GM23338 (cell line): ENCODE measurements around the gene SCYGR2. TPM values are rescaled to one million over a fixed set of nuclear protein-coding genes. Genes with fewer than 3 reads are reported as not detected.

Experiments
- ATAC-seq: fragments of 200-7000 bp; cut with Tn5 transposase; 3 replicates; pipeline ENCODE4 v1.9.1; 2020
- DNase-seq: peaks from one replicate; pipeline ENCODE4 v3.0.0-alpha.2; 2015; ENCODE audit warnings: low spot score
- H2AFZ ChIP-seq: fragments of 200-600 bp; sonication (generic); 2 replicates; pipeline ENCODE4 v1.8.0; 2016; ENCODE audit warnings: antibody characterized with exemption, mild to moderate bottlenecking, moderate library complexity
- H3F3A ChIP-seq: fragments of 200-600 bp; sonication (generic); replicated peaks from 2 replicates; pipeline ENCODE4 v1.8.0; 2017; ENCODE audit warnings: antibody characterized with exemption, mixed run types, low read depth
- H3K27ac ChIP-seq: fragments of 200-600 bp; sonication (generic); 2 replicates; pipeline ENCODE4 v1.6.1; 2016; ENCODE audit warnings: low read depth
- H3K27me3 ChIP-seq: fragments of 200-600 bp; sonication (generic); 2 replicates; pipeline ENCODE4 v1.8.0; 2016; ENCODE audit warnings: mild to moderate bottlenecking, mixed run types, moderate library complexity; ENCODE audit not compliant: insufficient read depth
- H3K36me3 ChIP-seq: fragments of 200-600 bp; sonication (generic); 2 replicates; pipeline ENCODE4 v1.8.0; 2016; ENCODE audit warnings: mild to moderate bottlenecking; ENCODE audit not compliant: insufficient read depth
- H3K4me1 ChIP-seq: fragments of 200-600 bp; sonication (generic); 2 replicates; pipeline ENCODE4 v1.8.0; 2016; ENCODE audit warnings: mild to moderate bottlenecking, moderate library complexity; ENCODE audit not compliant: insufficient read depth
- H3K4me2 ChIP-seq: fragments of 200-600 bp; sonication (generic); 2 replicates; pipeline ENCODE4 v1.7.1; 2017; ENCODE audit warnings: mixed run types
- H3K4me3 ChIP-seq: fragments of 200-600 bp; sonication (generic); 2 replicates; pipeline ENCODE4 v1.6.1; 2016; ENCODE audit warnings: mixed run types
- H3K79me2 ChIP-seq: fragments of 200-600 bp; sonication (generic); replicated peaks from 2 replicates; pipeline ENCODE4 v1.8.0; 2017; ENCODE audit warnings: mild to moderate bottlenecking; ENCODE audit not compliant: insufficient read depth
- H3K9me2 ChIP-seq: fragments of 200-600 bp; sonication (generic); 2 replicates; pipeline ENCODE4 v1.8.0; 2017; ENCODE audit not compliant: insufficient read depth
- H4K20me1 ChIP-seq: fragments of 200-600 bp; sonication (generic); replicated peaks from 2 replicates; pipeline ENCODE4 v1.8.0; 2017; ENCODE audit warnings: mild to moderate bottlenecking; ENCODE audit not compliant: insufficient read depth
- H3K27ac Mint-ChIP-seq: 2 replicates; pipeline ENCODE4 v1.8.0; 2020; ENCODE audit warnings: inconsistent platforms, mild to moderate bottlenecking, moderate library complexity, mixed read lengths
- H3K27me3 Mint-ChIP-seq: 3 replicates; pipeline ENCODE4 v1.8.0; 2022; ENCODE audit warnings: low read depth, mild to moderate bottlenecking, moderate library complexity, mixed read lengths, inconsistent platforms; ENCODE audit not compliant: insufficient read depth, poor library complexity
- H3K36me3 Mint-ChIP-seq: 3 replicates; pipeline ENCODE4 v1.8.0; 2021; ENCODE audit warnings: low read depth, mild to moderate bottlenecking, inconsistent platforms, moderate library complexity, mixed read lengths
- H3K4me1 Mint-ChIP-seq: 3 replicates; pipeline ENCODE4 v1.8.0; 2020; ENCODE audit warnings: mild to moderate bottlenecking, inconsistent platforms, mixed read lengths
- H3K4me3 Mint-ChIP-seq: 3 replicates; pipeline ENCODE4 v1.8.0; 2021; ENCODE audit warnings: moderate library complexity, mild to moderate bottlenecking, inconsistent platforms, mixed read lengths
- H3K9me3 Mint-ChIP-seq: 3 replicates; pipeline ENCODE4 v1.8.0; 2020; ENCODE audit warnings: moderate library complexity, mild to moderate bottlenecking, inconsistent platforms, mixed read lengths
- CREB1 ChIP-seq: fragments of 250-450 bp; sonication (Bioruptor Pico); IDR thresholded peaks from 2 replicates; pipeline ENCODE4 v1.5.0; 2020; ENCODE audit warnings: low read depth, mild to moderate bottlenecking, moderate library complexity
- EZH2 ChIP-seq: fragments of 200-600 bp; sonication (generic); IDR thresholded peaks from one replicate; pipeline ENCODE4 v1.8.0; 2017; ENCODE audit warnings: antibody characterized with exemption, mild to moderate bottlenecking, low read depth; ENCODE audit not compliant: unreplicated experiment
- EZH2phosphoT487 ChIP-seq: fragments of 200-600 bp; sonication (generic); IDR thresholded peaks from one replicate; pipeline ENCODE4 v1.8.1; 2018; ENCODE audit warnings: antibody characterized with exemption; ENCODE audit not compliant: unreplicated experiment
- JUNB ChIP-seq: IDR thresholded peaks from one replicate; pipeline ENCODE4 v1.6.1; 2016; ENCODE audit warnings: antibody characterized with exemption; ENCODE audit not compliant: unreplicated experiment
- NANOG ChIP-seq: IDR thresholded peaks from 2 replicates; pipeline ENCODE4 v1.6.1; 2016; ENCODE audit warnings: antibody characterized with exemption, borderline replicate concordance
- POLR2AphosphoS5 ChIP-seq: IDR thresholded peaks from 2 replicates; pipeline ENCODE4 v1.6.1; 2016; ENCODE audit warnings: antibody characterized with exemption, low read depth
- REST ChIP-seq: IDR thresholded peaks from one replicate; pipeline ENCODE4 v1.6.1; 2018; ENCODE audit warnings: antibody characterized with exemption; ENCODE audit not compliant: unreplicated experiment
- STAT1 ChIP-seq: IDR thresholded peaks from one replicate; pipeline ENCODE4 v1.6.1; 2016; ENCODE audit warnings: antibody characterized with exemption; ENCODE audit not compliant: unreplicated experiment
- ZNF114 ChIP-seq: fragments of 250-450 bp; sonication (Bioruptor Pico); IDR thresholded peaks from 2 replicates; pipeline ENCODE4 v1.5.0; 2020; ENCODE audit warnings: mild to moderate bottlenecking, moderate library complexity
- ZNF331 ChIP-seq: fragments of 250-450 bp; sonication (Bioruptor Pico); IDR thresholded peaks from 2 replicates; pipeline ENCODE4 v1.5.0; 2020; ENCODE audit warnings: low read depth, mild to moderate bottlenecking, moderate library complexity
- polyA plus RNA-seq: library from polyadenylated mRNA; unstranded; fragments of >200 nt; fragmentation: Nextera tagmentation; extraction: Ambion mirVana; gene quantifications from 2 replicates; pipeline ENCODE4 v1.2.1, GENCODE V29; 2016
- total RNA-seq: library from RNA; depleted of rRNA; stranded (reverse); fragments of >200 nt; shearing (Covaris generic); gene quantifications from 2 replicates; pipeline ENCODE4 v1.2.3, GENCODE V29; 2014
- TF ChIP-seq, protein P1 (sequence below): fragments of 250-450 bp; sonication (Bioruptor Pico); IDR thresholded peaks from 2 replicates; pipeline ENCODE4 v1.5.0; 2020; ENCODE audit warnings: mild to moderate bottlenecking, moderate library complexity
- TF ChIP-seq, protein P2 (sequence below), 2 experiments: fragments of 200-600 bp in 1 of 2; sonication (generic) in 1 of 2; conservative IDR thresholded peaks; 2 replicates each; pipeline versions ENCODE4 v1.5.1 to v1.6.1; 2016 to 2017; ENCODE audit warnings: antibody characterized with exemption in 2 of 2, low read depth in 2 of 2, mild to moderate bottlenecking in 2 of 2, moderate library complexity in 1 of 2
- TF ChIP-seq, protein P3 (sequence below): IDR thresholded peaks from 2 replicates; pipeline ENCODE4 v1.6.1; 2016; ENCODE audit warnings: antibody characterized with exemption

The SCYGR2 gene
- total and polyA plus RNA-seq, 2 experiments from 2014 or later, result not detected

- TF ChIP-seq, protein P1, sequence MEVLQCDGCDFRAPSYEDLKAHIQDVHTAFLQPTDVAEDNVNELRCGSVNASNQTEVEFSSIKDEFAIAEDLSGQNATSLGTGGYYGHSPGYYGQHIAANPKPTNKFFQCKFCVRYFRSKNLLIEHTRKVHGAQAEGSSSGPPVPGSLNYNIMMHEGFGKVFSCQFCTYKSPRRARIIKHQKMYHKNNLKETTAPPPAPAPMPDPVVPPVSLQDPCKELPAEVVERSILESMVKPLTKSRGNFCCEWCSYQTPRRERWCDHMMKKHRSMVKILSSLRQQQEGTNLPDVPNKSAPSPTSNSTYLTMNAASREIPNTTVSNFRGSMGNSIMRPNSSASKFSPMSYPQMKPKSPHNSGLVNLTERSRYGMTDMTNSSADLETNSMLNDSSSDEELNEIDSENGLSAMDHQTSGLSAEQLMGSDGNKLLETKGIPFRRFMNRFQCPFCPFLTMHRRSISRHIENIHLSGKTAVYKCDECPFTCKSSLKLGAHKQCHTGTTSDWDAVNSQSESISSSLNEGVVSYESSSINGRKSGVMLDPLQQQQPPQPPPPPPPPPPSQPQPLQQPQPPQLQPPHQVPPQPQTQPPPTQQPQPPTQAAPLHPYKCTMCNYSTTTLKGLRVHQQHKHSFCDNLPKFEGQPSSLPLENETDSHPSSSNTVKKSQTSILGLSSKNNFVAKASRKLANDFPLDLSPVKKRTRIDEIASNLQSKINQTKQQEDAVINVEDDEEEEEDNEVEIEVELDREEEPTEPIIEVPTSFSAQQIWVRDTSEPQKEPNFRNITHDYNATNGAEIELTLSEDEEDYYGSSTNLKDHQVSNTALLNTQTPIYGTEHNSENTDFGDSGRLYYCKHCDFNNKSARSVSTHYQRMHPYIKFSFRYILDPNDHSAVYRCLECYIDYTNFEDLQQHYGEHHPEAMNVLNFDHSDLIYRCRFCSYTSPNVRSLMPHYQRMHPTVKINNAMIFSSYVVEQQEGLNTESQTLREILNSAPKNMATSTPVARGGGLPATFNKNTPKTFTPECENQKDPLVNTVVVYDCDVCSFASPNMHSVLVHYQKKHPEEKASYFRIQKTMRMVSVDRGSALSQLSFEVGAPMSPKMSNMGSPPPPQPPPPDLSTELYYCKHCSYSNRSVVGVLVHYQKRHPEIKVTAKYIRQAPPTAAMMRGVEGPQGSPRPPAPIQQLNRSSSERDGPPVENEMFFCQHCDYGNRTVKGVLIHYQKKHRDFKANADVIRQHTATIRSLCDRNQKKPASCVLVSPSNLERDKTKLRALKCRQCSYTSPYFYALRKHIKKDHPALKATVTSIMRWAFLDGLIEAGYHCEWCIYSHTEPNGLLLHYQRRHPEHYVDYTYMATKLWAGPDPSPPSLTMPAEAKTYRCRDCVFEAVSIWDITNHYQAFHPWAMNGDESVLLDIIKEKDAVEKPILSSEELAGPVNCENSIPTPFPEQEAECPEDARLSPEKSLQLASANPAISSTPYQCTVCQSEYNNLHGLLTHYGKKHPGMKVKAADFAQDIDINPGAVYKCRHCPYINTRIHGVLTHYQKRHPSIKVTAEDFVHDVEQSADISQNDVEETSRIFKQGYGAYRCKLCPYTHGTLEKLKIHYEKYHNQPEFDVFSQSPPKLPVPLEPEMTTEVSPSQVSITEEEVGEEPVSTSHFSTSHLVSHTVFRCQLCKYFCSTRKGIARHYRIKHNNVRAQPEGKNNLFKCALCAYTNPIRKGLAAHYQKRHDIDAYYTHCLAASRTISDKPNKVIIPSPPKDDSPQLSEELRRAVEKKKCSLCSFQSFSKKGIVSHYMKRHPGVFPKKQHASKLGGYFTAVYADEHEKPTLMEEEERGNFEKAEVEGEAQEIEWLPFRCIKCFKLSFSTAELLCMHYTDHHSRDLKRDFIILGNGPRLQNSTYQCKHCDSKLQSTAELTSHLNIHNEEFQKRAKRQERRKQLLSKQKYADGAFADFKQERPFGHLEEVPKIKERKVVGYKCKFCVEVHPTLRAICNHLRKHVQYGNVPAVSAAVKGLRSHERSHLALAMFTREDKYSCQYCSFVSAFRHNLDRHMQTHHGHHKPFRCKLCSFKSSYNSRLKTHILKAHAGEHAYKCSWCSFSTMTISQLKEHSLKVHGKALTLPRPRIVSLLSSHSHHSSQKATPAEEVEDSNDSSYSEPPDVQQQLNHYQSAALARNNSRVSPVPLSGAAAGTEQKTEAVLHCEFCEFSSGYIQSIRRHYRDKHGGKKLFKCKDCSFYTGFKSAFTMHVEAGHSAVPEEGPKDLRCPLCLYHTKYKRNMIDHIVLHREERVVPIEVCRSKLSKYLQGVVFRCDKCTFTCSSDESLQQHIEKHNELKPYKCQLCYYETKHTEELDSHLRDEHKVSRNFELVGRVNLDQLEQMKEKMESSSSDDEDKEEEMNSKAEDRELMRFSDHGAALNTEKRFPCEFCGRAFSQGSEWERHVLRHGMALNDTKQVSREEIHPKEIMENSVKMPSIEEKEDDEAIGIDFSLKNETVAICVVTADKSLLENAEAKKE (CRISPR knock-in tag), result no peak
- TF ChIP-seq JUNB (no peak), ZNF331 (CRISPR knock-in tag) (no peak), EZH2phosphoT487 (no peak), REST (no peak), ZNF114 (CRISPR knock-in tag) (no peak), STAT1 (no peak), POLR2AphosphoS5 (no peak), EZH2 (no peak), NANOG (no peak), CREB1 (no peak)
- TF ChIP-seq, protein P2, sequence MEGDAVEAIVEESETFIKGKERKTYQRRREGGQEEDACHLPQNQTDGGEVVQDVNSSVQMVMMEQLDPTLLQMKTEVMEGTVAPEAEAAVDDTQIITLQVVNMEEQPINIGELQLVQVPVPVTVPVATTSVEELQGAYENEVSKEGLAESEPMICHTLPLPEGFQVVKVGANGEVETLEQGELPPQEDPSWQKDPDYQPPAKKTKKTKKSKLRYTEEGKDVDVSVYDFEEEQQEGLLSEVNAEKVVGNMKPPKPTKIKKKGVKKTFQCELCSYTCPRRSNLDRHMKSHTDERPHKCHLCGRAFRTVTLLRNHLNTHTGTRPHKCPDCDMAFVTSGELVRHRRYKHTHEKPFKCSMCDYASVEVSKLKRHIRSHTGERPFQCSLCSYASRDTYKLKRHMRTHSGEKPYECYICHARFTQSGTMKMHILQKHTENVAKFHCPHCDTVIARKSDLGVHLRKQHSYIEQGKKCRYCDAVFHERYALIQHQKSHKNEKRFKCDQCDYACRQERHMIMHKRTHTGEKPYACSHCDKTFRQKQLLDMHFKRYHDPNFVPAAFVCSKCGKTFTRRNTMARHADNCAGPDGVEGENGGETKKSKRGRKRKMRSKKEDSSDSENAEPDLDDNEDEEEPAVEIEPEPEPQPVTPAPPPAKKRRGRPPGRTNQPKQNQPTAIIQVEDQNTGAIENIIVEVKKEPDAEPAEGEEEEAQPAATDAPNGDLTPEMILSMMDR (conservative IDR thresholded peaks at IDR 0.05; ENCODE audit: low read depth in 2 of 2), result no peak
- TF ChIP-seq, protein P3, sequence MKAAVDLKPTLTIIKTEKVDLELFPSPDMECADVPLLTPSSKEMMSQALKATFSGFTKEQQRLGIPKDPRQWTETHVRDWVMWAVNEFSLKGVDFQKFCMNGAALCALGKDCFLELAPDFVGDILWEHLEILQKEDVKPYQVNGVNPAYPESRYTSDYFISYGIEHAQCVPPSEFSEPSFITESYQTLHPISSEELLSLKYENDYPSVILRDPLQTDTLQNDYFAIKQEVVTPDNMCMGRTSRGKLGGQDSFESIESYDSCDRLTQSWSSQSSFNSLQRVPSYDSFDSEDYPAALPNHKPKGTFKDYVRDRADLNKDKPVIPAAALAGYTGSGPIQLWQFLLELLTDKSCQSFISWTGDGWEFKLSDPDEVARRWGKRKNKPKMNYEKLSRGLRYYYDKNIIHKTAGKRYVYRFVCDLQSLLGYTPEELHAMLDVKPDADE, result no peak
- Histone ChIP-seq H3K36me3 (no peaks in the 10 kb centered on the region), H3K4me3 (no peak overlapping the region), H3F3A (no peaks in the 10 kb centered on the region), H3K79me2 (no peaks in the 10 kb centered on the region), H2AFZ (no peak overlapping the region), H3K4me2 (no peak overlapping the region), H3K27me3 (no peaks in the 10 kb centered on the region), H3K4me1 (no peaks in the 10 kb centered on the region), H3K27ac (no peak overlapping the region), H3K9me2 (no peaks in the 10 kb centered on the region), H4K20me1 (no peaks in the 10 kb centered on the region)
- H3K4me1 Mint-ChIP-seq, result no peaks in the 10 kb centered on the region
- H3K27ac Mint-ChIP-seq, result no peak overlapping the region
- H3K36me3 Mint-ChIP-seq, result no peaks in the 10 kb centered on the region
- DNase-seq, result no peak
- peaks cover 4% of the 10 kb centered on the region for H3K27me3 Mint-ChIP-seq
- ATAC-seq, result no peak
- H3K4me3 Mint-ChIP-seq, result no peak overlapping the region
- no peaks in the 10 kb centered on the region for H3K9me3 Mint-ChIP-seq
Measured at GRCh38 chr2:227632827-227633226, 34.1 kb downstream of the SCYGR2 start.
